Sigmoid colon (tissue), 7 donors: ENCODE results near the gene NFKB2. TPM values are rescaled to one million over a fixed set of nuclear protein-coding genes. Genes with fewer than 3 reads are reported as not detected.
A peak's percentile ranks its signal among the peaks of the same experiment; 100 is the strongest.

ENCODE experiments used
- DNase-seq: peaks from one replicate; pipeline ENCODE4 v3.0.0-alpha.2; 2019
- H3K27ac ChIP-seq, 4 donors: fragments of 200-600 bp; sonication (generic); one replicate each; pipeline ENCODE4 v1.5.1; 2016 to 2019; ENCODE audit warnings: mild to moderate bottlenecking in 1 of 4
- H3K27me3 ChIP-seq, 3 donors: fragments of 200-600 bp; sonication (generic); one replicate each; pipeline ENCODE4 v1.5.1; 2019; ENCODE audit warnings: mild to moderate bottlenecking in 1 of 3
- H3K36me3 ChIP-seq, 4 donors: fragments of 200-600 bp; sonication (generic); one replicate each; pipeline ENCODE4 v1.5.1; 2016 to 2019
- H3K4me1 ChIP-seq, 4 donors: fragments of 200-600 bp; sonication (generic); one replicate each; pipeline ENCODE4 v1.5.1; 2017 to 2019
- H3K4me3 ChIP-seq, 4 donors: fragments of 200-600 bp; sonication (generic); one replicate each; pipeline ENCODE4 v1.5.1; 2017 to 2019; ENCODE audit warnings: mild to moderate bottlenecking in 2 of 4, moderate library complexity in 1 of 4
- H3K9me3 ChIP-seq, 4 donors: fragments of 200-600 bp in 3 of 4; sonication (generic) in 3 of 4; one replicate each; pipeline versions ENCODE4 v1.5.1 to v1.6.1; 2013 to 2019
- EP300 ChIP-seq, 4 donors: sonication (generic); formaldehyde crosslinking; IDR thresholded peaks; one replicate each; pipeline ENCODE4 v1.6.1; 2017; ENCODE audit warnings: antibody characterized with exemption in 4 of 4
- POLR2A ChIP-seq, 2 donors: fragments of 450-650 bp; IDR thresholded peaks; one replicate each; pipeline ENCODE4 v1.6.1; 2016; ENCODE audit warnings: antibody characterized with exemption in 2 of 2, mild to moderate bottlenecking in 2 of 2, moderate library complexity in 2 of 2
- POLR2AphosphoS5 ChIP-seq, 4 donors: sonication (generic); formaldehyde crosslinking; IDR thresholded peaks; one replicate each; pipeline ENCODE4 v1.6.1; 2017; ENCODE audit warnings: antibody characterized with exemption in 4 of 4
- WGBS, 2 donors: extraction: QIAGEN DNeasy Blood & Tissue Kit; methylation state at CpG; one replicate each; pipeline ENCODE4 v1.1.7; 2013; 5-methylcytosine and 5-hydroxymethylcytosine counted together
- intact Hi-C: fragments of 100-400 bp; cut with DNase I; formaldehyde crosslinking; loops from one replicate; pipeline ENCODE4 v1.15.1; 2023
- polyA plus RNA-seq, 3 donors: library from polyadenylated mRNA; stranded (reverse); fragments of 200-250 nt; gene quantifications; one replicate each; pipeline ENCODE4 v1.2.3, GENCODE V29; 2013
- total RNA-seq, 4 donors: library from RNA; depleted of rRNA; stranded (reverse); fragments of >200 nt; gene quantifications; one replicate each; pipeline ENCODE4 v1.1.0, GENCODE V29; 2016
- TF ChIP-seq, protein P1 (sequence below), 4 experiments: fragments of 450-650 bp in 3 of 4; fragments of 200-600 bp in 1 of 4; IDR thresholded peaks; one replicate each; pipeline ENCODE4 v1.5.1; 2016 to 2019; ENCODE audit warnings: antibody characterized with exemption in 4 of 4, mild to moderate bottlenecking in 3 of 4, moderate library complexity in 2 of 4
- donor health status: healthy with polysubstance abuse.
- donor health status: Bipolar disorder and iron deficiency.
- donor health status: healthy.

NFKB2 gene
- total and polyA plus RNA-seq, 7 donors: 5.4 to 41.5 (median 31.6) TPM

DNA sequence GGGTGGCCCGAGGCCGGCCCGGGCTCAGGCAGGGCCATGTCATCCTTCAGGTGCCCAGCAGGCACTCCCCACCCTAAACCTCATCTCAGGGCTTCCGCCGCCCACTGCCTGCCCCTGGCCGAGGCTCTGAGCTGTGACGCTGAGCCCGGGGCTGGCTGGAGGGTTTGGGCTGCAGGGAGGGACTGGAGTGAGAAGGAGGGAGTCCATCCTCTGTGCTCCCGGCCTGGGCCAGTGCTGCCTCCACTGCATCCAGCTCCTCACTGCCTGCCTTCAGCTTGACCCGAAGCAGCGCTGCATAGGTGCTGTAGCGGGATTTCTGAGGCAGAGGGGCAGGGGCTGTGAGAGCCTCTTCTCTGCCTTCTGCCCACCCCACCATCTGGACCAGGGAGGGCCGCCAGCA, 7.6 kb downstream of the NFKB2 start:
- H3K36me3 ChIP-seq: peaks cover 33 to 55% (median 38%) of the 10 kb centered on the region in 4 donors
- no peaks in the 10 kb centered on the region for H3K27me3 ChIP-seq
- H3K4me3 ChIP-seq: no peak overlapping the region
- TF ChIP-seq POLR2AphosphoS5 (IDR thresholded peaks at IDR 0.05): peak in 2 of 4 donors; percentile 5 to 40
- TF ChIP-seq POLR2A (IDR thresholded peaks at IDR 0.05): no peak
- no peak for TF ChIP-seq EP300 (IDR thresholded peaks at IDR 0.05)
- TF ChIP-seq, protein P1, sequence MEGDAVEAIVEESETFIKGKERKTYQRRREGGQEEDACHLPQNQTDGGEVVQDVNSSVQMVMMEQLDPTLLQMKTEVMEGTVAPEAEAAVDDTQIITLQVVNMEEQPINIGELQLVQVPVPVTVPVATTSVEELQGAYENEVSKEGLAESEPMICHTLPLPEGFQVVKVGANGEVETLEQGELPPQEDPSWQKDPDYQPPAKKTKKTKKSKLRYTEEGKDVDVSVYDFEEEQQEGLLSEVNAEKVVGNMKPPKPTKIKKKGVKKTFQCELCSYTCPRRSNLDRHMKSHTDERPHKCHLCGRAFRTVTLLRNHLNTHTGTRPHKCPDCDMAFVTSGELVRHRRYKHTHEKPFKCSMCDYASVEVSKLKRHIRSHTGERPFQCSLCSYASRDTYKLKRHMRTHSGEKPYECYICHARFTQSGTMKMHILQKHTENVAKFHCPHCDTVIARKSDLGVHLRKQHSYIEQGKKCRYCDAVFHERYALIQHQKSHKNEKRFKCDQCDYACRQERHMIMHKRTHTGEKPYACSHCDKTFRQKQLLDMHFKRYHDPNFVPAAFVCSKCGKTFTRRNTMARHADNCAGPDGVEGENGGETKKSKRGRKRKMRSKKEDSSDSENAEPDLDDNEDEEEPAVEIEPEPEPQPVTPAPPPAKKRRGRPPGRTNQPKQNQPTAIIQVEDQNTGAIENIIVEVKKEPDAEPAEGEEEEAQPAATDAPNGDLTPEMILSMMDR (IDR thresholded peaks at IDR 0.05): no peak
- WGBS, 2 donors: 89 to 90% methylated on average over 13 of the region's 13 CpGs
- intact Hi-C loops: no loop called here
- peaks cover 0 to 89% (median 80%) of the 10 kb centered on the region in 4 donors for H3K4me1 ChIP-seq
- DNase-seq: no peak
- peak overlapping the region; percentile 95 to 99 (median 98) for H3K27ac ChIP-seq
- no peaks in the 10 kb centered on the region for H3K9me3 ChIP-seq

DNA sequence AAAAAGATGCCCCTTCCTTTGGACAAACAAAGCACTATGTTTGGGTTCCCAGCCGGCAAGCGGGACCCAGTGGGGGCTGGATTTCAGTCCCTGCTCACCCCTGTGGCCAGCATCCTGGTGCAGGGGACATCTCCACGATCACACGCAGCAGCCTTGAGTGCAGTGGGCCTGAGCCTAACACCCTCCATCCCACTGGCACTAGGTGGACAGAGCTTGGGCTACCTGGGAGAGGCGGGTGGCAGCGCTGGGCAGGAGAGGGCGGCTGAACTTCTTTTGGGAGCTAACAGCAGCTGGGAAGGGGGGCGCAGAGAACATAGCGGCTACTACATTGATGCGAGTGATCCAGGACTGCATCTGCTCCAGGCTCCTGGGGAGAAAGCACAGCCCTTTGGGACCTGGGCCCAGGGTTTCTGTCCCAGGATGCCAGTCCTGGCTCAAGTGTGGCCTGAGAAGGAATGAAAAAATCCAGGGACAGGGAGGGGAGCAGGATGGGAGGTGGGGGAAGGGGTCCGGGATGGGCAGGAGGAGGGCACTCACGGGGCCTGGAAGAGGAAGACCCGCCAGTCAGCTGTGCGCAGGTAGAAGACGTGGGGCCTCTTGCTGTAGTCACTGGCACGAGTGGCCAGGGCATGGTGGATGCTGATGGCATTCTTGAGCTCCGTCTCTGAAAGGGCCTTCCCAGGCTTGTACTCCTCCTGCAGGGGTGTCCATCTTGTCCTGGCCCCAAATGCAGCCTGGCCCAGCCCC, 9.0 kb downstream of the NFKB2 start:
- peaks cover 0 to 79% (median 71%) of the 10 kb centered on the region in 4 donors for H3K4me1 ChIP-seq
- no peak for DNase-seq
- H3K4me3 ChIP-seq: no peak overlapping the region
- H3K27ac ChIP-seq: peak overlapping the region; percentile 95 to 99 (median 98)
- peaks cover 31 to 48% (median 36%) of the 10 kb centered on the region in 4 donors for H3K36me3 ChIP-seq
- peaks cover 0 to 4% (median 0%) of the 10 kb centered on the region in 3 donors for H3K27me3 ChIP-seq
- intact Hi-C loops: no loop called here
- H3K9me3 ChIP-seq: no peaks in the 10 kb centered on the region
- 87 to 90% methylated on average over 17 of the region's 17 CpGs for WGBS, 2 donors
- TF ChIP-seq, protein P1 (IDR thresholded peaks at IDR 0.05): no peak
- TF ChIP-seq POLR2AphosphoS5 (IDR thresholded peaks at IDR 0.05): peak in 2 of 4 donors; percentile 3 to 26

DNA sequence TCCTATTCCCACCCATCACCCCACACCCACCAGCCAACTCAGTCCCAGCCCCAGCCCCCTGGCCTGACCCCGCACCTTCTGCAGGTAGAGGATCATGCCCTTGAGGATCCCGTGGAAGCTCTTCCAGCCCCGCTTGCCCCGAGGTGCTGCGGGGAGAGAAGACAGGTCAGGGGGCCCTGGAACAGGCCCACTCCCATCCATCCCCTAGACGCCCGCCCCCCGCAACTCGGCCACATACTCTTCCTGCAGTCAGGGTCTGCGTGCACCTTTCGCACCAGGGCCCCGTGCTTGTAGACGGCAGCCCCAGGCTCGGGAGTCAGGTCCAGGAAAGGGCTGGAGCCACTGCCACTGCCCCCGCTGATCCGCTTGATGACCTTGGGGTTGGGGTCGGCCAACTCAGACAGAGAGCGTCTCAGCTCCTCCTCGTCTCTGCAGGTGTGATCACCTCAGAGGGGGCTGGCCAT, 9.6 kb downstream of the NFKB2 start:
- no peak overlapping the region for H3K4me3 ChIP-seq
- intact Hi-C loops: no loop called here
- peaks cover 28 to 46% (median 35%) of the 10 kb centered on the region in 4 donors for H3K36me3 ChIP-seq
- DNase-seq: no peak
- H3K27me3 ChIP-seq: peaks cover 0 to 7% (median 0%) of the 10 kb centered on the region in 3 donors
- H3K27ac ChIP-seq: peak overlapping the region; percentile 84 to 99 (median 98)
- H3K4me1 ChIP-seq: peaks cover 0 to 79% (median 72%) of the 10 kb centered on the region in 4 donors
- TF ChIP-seq EP300 (IDR thresholded peaks at IDR 0.05) (no peak), POLR2AphosphoS5 (IDR thresholded peaks at IDR 0.05) (no peak), POLR2A (IDR thresholded peaks at IDR 0.05) (no peak)
- TF ChIP-seq, protein P1 (IDR thresholded peaks at IDR 0.05): no peak
- whole genome bisulfite sequencing, 2 donors: 81 to 89% methylated on average over 19 of the region's 19 CpGs
- no peaks in the 10 kb centered on the region for H3K9me3 ChIP-seq

DNA sequence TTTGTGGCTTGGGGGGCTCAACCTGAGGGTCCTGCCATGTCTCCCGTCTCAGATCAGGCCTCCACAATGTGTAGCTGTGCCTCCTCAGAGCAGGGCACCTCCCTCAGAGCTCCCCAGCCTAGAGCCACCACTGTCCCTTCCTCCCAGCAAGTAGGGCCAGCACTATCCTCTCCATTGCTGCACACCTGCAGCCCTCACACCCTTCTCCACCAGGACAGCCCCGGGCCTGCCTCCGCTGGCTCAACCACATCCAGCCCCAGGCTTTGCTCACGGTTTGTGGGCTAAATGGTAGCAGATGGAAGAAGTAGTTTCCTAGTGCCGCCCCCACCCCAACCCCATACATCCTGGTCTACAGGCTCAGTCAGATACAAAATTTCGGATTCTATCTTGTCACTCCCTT, 10.1 kb downstream of the NFKB2 start:
- Histone ChIP-seq H3K27me3 (peaks cover 0 to 12% (median 3%) of the 10 kb centered on the region in 3 donors), H3K4me1 (peaks cover 0 to 81% (median 73%) of the 10 kb centered on the region in 4 donors), H3K4me3 (no peak overlapping the region), H3K9me3 (no peaks in the 10 kb centered on the region), H3K27ac (peak overlapping the region; percentile 84 to 99 (median 98)), H3K36me3 (peaks cover 25 to 41% (median 31%) of the 10 kb centered on the region in 4 donors)
- WGBS, 2 donors: 66 to 72% methylated on average over 6 of the region's 6 CpGs
- TF ChIP-seq, protein P1 (IDR thresholded peaks at IDR 0.05): no peak
- peak in 1 of 4 donors; percentile 26 for TF ChIP-seq POLR2AphosphoS5 (IDR thresholded peaks at IDR 0.05)
- DNase-seq: no peak
- intact Hi-C loops: no loop called here
